ENCODE results near the gene ODAPH.

Gene ODAPH

DNA sequence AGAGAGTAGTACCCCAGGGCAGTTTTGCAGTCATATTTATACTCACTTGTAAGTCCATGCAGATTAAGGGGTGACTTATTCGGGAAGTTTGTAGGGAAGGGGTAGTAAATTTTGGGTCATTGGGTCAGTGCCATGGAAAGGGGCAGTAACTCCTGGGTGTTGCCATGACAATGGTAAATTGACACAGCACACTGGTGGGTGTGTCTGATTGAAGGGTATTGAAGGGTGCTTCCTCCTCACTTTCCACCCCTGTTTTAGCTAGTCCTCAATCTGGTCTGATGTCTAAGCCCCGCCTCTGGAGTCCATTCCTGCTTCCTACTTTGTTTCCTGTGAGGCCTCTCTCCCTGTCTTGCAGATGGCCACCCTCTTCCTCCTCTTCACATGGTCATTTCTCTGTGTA is 11.9 kb downstream of the ODAPH start:
- Histone ChIP-seq H3K36me3 (no peaks in the 10 kb centered on the region), H3K27me3 (ENCODE audit: insufficient read depth, low read depth, severe bottlenecking) (no peaks in the 10 kb centered on the region), H3K27ac (no peak overlapping the region), H3K9me3 (ENCODE audit: severe bottlenecking) (no peaks in the 10 kb centered on the region), H3K4me3 (ENCODE audit: low read depth, low read length) (no peak overlapping the region)
- TF ChIP-seq, protein P1, sequence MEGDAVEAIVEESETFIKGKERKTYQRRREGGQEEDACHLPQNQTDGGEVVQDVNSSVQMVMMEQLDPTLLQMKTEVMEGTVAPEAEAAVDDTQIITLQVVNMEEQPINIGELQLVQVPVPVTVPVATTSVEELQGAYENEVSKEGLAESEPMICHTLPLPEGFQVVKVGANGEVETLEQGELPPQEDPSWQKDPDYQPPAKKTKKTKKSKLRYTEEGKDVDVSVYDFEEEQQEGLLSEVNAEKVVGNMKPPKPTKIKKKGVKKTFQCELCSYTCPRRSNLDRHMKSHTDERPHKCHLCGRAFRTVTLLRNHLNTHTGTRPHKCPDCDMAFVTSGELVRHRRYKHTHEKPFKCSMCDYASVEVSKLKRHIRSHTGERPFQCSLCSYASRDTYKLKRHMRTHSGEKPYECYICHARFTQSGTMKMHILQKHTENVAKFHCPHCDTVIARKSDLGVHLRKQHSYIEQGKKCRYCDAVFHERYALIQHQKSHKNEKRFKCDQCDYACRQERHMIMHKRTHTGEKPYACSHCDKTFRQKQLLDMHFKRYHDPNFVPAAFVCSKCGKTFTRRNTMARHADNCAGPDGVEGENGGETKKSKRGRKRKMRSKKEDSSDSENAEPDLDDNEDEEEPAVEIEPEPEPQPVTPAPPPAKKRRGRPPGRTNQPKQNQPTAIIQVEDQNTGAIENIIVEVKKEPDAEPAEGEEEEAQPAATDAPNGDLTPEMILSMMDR (IDR thresholded peaks at IDR 0.05; ENCODE audit: low read depth, low read length): no peak
- no peak for DNase-seq

DNA sequence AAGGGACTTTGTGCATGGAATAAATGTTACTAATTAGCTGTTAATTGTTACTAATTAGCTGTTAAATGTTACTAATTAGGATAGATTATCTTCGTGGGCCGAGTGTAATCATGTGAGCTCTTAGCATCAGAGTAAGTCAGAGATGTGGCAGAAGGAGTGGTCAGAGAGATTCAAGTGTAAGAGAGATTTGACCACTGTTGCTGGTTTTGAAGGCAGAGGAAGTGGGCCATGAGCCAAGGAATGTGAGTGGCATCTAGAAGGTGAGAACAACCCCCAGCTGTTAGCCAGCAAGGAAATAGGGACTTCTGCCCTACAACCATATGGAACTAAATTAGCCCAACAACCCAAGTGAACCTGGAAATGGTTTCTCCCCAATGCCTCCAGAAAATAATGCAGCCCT is 28.2 kb downstream of the ODAPH start:
- no peak overlapping the region for H3K27ac ChIP-seq
- no peaks in the 10 kb centered on the region for H3K36me3 ChIP-seq
- TF ChIP-seq, protein P1 (IDR thresholded peaks at IDR 0.05; ENCODE audit: low read depth, low read length): no peak
- no peaks in the 10 kb centered on the region for H3K27me3 ChIP-seq (ENCODE audit: insufficient read depth, low read depth, severe bottlenecking)
- H3K4me3 ChIP-seq (ENCODE audit: low read depth, low read length): no peak overlapping the region
- H3K9me3 ChIP-seq (ENCODE audit: severe bottlenecking): no peaks in the 10 kb centered on the region
- no peak for DNase-seq

DNA sequence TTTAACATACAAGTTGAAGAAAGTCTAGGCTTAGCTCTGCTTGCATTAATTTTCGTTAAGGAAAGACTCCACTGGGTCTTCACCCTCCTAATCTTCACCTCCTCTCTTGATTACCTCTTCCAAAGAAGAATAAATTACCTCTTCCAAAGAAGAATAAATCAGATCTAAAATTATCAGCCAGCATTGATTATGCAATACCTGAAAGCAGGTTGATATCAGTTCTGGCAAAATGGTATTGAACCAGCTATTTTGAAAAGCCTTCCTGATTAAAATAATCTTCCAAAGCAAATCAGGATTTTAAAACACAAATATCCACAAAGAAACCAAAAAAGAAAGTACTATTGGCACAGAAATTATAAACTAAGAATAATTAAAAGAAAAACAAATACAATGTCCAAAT is 37.5 kb downstream of the ODAPH start:
- no peaks in the 10 kb centered on the region for H3K9me3 ChIP-seq (ENCODE audit: severe bottlenecking)
- H3K36me3 ChIP-seq: no peaks in the 10 kb centered on the region; the same call in 1 of the 2 replicates
- TF ChIP-seq, protein P1 (IDR thresholded peaks at IDR 0.05; ENCODE audit: low read depth, low read length): no peak
- no peaks in the 10 kb centered on the region for H3K27me3 ChIP-seq (ENCODE audit: insufficient read depth, low read depth, severe bottlenecking)
- H3K27ac ChIP-seq: no peak overlapping the region
- DNase-seq: no peak
- H3K4me3 ChIP-seq (ENCODE audit: low read depth, low read length): no peak overlapping the region

DNA sequence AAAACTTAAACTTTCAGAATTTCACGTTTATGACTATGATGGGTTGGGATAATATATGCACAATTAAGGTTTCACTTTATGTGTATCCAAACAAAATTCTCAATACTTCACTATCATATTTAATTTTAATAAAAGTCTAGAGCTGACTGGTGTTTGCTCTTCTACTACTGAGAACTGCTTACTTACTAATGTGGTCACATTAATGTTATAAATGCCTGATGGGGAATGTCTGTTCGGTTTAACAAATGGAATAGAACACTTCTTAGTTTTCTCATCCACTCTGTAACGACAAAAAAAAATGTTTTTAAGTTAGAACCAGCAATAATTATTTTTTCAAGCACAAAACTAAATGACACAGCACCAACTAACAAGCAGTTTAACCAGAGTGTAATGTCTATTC is 40.2 kb downstream of the ODAPH start:
- TF ChIP-seq, protein P1 (IDR thresholded peaks at IDR 0.05; ENCODE audit: low read depth, low read length): no peak
- H3K9me3 ChIP-seq (ENCODE audit: severe bottlenecking): no peaks in the 10 kb centered on the region
- no peaks in the 10 kb centered on the region for H3K36me3 ChIP-seq
- H3K27ac ChIP-seq: no peak overlapping the region
- no peak for DNase-seq
- no peak overlapping the region for H3K4me3 ChIP-seq (ENCODE audit: low read depth, low read length)
- no peaks in the 10 kb centered on the region for H3K27me3 ChIP-seq (ENCODE audit: insufficient read depth, low read depth, severe bottlenecking)

DNA sequence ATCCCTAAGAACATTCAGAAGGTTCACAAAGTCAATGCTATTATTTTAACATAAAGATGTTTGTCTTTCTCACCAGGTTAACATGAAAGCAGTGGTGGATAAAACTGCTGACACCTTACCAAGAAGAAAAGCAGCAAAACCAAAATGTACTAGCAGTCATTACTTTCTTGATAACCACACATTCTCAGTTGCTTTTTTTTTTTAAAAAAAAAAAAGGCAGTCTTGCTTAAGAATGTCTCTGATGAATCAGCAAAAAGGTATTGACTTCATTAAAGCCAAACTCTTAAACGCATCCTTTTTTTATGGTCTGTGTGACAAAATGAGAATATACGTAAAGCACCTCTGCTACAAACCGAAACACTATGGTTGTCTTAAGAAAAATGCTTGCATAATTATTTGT is 42.5 kb downstream of the ODAPH start:
- no peak for DNase-seq
- Histone ChIP-seq H3K27ac (no peak overlapping the region), H3K27me3 (ENCODE audit: insufficient read depth, low read depth, severe bottlenecking) (no peaks in the 10 kb centered on the region), H3K4me3 (ENCODE audit: low read depth, low read length) (no peak overlapping the region), H3K9me3 (ENCODE audit: severe bottlenecking) (no peaks in the 10 kb centered on the region), H3K36me3 (no peaks in the 10 kb centered on the region)
- TF ChIP-seq, protein P1 (IDR thresholded peaks at IDR 0.05; ENCODE audit: low read depth, low read length): no peak

DNA sequence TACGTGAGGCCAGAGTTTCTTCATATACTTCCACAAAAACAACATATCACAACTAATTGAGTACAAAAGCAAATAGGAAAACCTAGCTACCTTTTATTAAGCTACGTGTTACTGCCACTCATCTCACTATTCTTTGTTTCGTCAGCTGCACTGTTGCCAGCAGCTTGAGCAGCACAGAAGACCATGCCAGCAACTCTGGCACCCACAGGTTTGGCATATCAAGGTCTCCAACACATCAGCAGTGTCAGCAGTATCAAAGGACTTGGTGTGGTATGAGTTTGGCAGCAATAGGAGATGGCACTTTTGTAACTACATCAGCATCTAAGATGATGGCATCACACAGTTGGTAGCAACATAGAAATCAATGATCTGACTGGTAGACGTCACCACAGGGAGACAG is 43.8 kb downstream of the ODAPH start:
- Histone ChIP-seq H3K27ac (no peak overlapping the region), H3K4me3 (ENCODE audit: low read depth, low read length) (no peak overlapping the region), H3K36me3 (no peaks in the 10 kb centered on the region), H3K27me3 (ENCODE audit: insufficient read depth, low read depth, severe bottlenecking) (no peaks in the 10 kb centered on the region), H3K9me3 (ENCODE audit: severe bottlenecking) (no peaks in the 10 kb centered on the region)
- TF ChIP-seq, protein P1 (IDR thresholded peaks at IDR 0.05; ENCODE audit: low read depth, low read length): no peak
- DNase-seq: no peak

Data from WERI-Rb-1 (cell line).